SK-N-SH (cell line): Measurements from ENCODE around the gene C9orf50. TPM values are rescaled to one million over a fixed set of nuclear protein-coding genes. Genes with fewer than 3 reads are reported as not detected.

Experiments
- CTCF ChIA-PET: fragments of 300-600, 350-600 bp; formaldehyde crosslinking; extraction: SDS; loops from one replicate; lab custom pipeline; 2021; lab: Yijun Ruan, JAX
- POLR2A ChIA-PET: fragments of 350-600 bp; sonication (Branson Sonifier 250); formaldehyde crosslinking; extraction: SDS; loops from one replicate; lab custom pipeline; 2020; ENCODE audit warnings: antibody characterized with exemption, inconsistent platforms; lab: Yijun Ruan, JAX
- DNase-seq: peaks from one replicate; pipeline ENCODE4 v3.0.0; 2012
- H2AFZ ChIP-seq: fragments of 200-600 bp; sonication (generic); 2 replicates; pipeline ENCODE4 v1.8.1; 2016; ENCODE audit warnings: antibody characterized with exemption, mild to moderate bottlenecking, low read depth
- H3F3A ChIP-seq: fragments of 200-600 bp; sonication (generic); replicated peaks from 2 replicates; pipeline ENCODE3; 2016; ENCODE audit warnings: antibody characterized with exemption, mild to moderate bottlenecking; ENCODE audit not compliant: insufficient read depth
- H3K27ac ChIP-seq, 2 experiments: fragments of 200-500 bp in 1 of 2; fragments of 200-600 bp in 1 of 2; sonication (Bioruptor generic) in 1 of 2; sonication (generic), shearing (Covaris generic) in 1 of 2; 2 replicates each; pipeline versions ENCODE4 v1.5.1 to v1.6.1; 2014 to 2016; ENCODE audit warnings: low read depth in 2 of 2, inconsistent platforms in 1 of 2, low read length in 1 of 2, mild to moderate bottlenecking in 1 of 2, mixed read lengths in 1 of 2
- H3K27me3 ChIP-seq: fragments of 200-600 bp; sonication (generic), shearing (Covaris generic); 2 replicates; pipeline ENCODE4 v1.6.1; 2016; ENCODE audit warnings: mixed run types; ENCODE audit not compliant: insufficient read depth
- H3K36me3 ChIP-seq, 2 experiments: fragments of 200-500 bp in 1 of 2; fragments of 200-600 bp in 1 of 2; sonication (Bioruptor generic) in 1 of 2; sonication (generic) in 1 of 2; replicated peaks in 1 of 2; 2 replicates each; pipeline versions ENCODE3 to v1.5.1; 2014 to 2016; ENCODE audit warnings: low read length in 1 of 2, mild to moderate bottlenecking in 1 of 2; ENCODE audit not compliant: insufficient read depth in 2 of 2, control insufficient read depth in 1 of 2
- H3K4me1 ChIP-seq, 2 experiments: fragments of 200-500 bp in 1 of 2; fragments of 200-600 bp in 1 of 2; sonication (Bioruptor generic) in 1 of 2; sonication (generic), shearing (Covaris generic) in 1 of 2; 2 replicates each; pipeline versions ENCODE4 v1.5.1 to v1.6.1; 2014 to 2016; ENCODE audit warnings: low read depth in 1 of 2, low read length in 1 of 2, mixed run types in 1 of 2; ENCODE audit not compliant: insufficient read depth in 2 of 2, control insufficient read depth in 1 of 2
- H3K4me2 ChIP-seq: fragments of 200-600 bp; sonication (generic), shearing (Covaris generic); 2 replicates; pipeline ENCODE4 v1.6.1; 2017; ENCODE audit warnings: mixed run types
- H3K4me3 ChIP-seq, 2 experiments: fragments of 200-500 bp in 1 of 2; fragments of 200-600 bp in 1 of 2; sonication (Bioruptor generic) in 1 of 2; sonication (generic), shearing (Covaris generic) in 1 of 2; 2 replicates each; pipeline versions ENCODE4 v1.5.1 to v1.8.1; 2014 to 2016; ENCODE audit warnings: low read depth in 2 of 2, inconsistent platforms in 1 of 2, low read length in 1 of 2, mild to moderate bottlenecking in 1 of 2, mixed read lengths in 1 of 2, moderate library complexity in 1 of 2
- H3K79me2 ChIP-seq: fragments of 200-600 bp; sonication (generic); 2 replicates; pipeline ENCODE4 v1.8.1; 2017; ENCODE audit warnings: mild to moderate bottlenecking; ENCODE audit not compliant: insufficient read depth
- H3K9ac ChIP-seq: fragments of 200-600 bp; sonication (generic); 2 replicates; pipeline ENCODE4 v1.6.1; 2017; ENCODE audit warnings: mixed run types
- H3K9me2 ChIP-seq: fragments of 200-600 bp; sonication (generic); 2 replicates; pipeline ENCODE4 v1.6.1; 2017; ENCODE audit warnings: mixed run types
- H3K9me3 ChIP-seq: fragments of 200-600 bp; sonication (generic); 2 replicates; pipeline ENCODE4 v1.6.1; 2017; ENCODE audit warnings: mixed run types, mild to moderate bottlenecking, moderate library complexity
- H4K20me1 ChIP-seq: fragments of 200-600 bp; sonication (generic); 2 replicates; pipeline ENCODE4 v1.6.1; 2017; ENCODE audit warnings: mild to moderate bottlenecking, mixed run types; ENCODE audit not compliant: insufficient read depth
- ELF1 ChIP-seq: IDR thresholded peaks from 2 replicates; pipeline ENCODE4 v1.4.0; 2012
- FOXM1 ChIP-seq: IDR thresholded peaks from 2 replicates; pipeline ENCODE4 v1.4.0; 2012; ENCODE audit warnings: low read depth, mild to moderate bottlenecking
- GATA2 ChIP-seq: sonication (generic); formaldehyde crosslinking; IDR thresholded peaks from 2 replicates; pipeline ENCODE4 v1.5.0; 2020; ENCODE audit warnings: mild to moderate bottlenecking, missing genetic modification reagents
- JUND ChIP-seq: IDR thresholded peaks from 2 replicates; pipeline ENCODE4 v1.4.0; 2012
- MEF2A ChIP-seq: IDR thresholded peaks from 2 replicates; pipeline ENCODE4 v1.4.0; 2012; ENCODE audit warnings: low read depth, borderline replicate concordance
- PBX3 ChIP-seq: IDR thresholded peaks from 2 replicates; pipeline ENCODE4; 2012
- RAD21 ChIP-seq: IDR thresholded peaks from 2 replicates; pipeline ENCODE4 v1.6.1; 2012; ENCODE audit warnings: mild to moderate bottlenecking, low read length
- REST ChIP-seq: IDR thresholded peaks from 2 replicates; pipeline ENCODE4 v1.6.1; 2012; ENCODE audit warnings: mild to moderate bottlenecking, low read depth, low read length, moderate library complexity
- TCF12 ChIP-seq: IDR thresholded peaks from 2 replicates; pipeline ENCODE4 v1.4.0; 2012
- USF1 ChIP-seq: IDR thresholded peaks from 2 replicates; pipeline ENCODE4 v1.4.0; 2012; ENCODE audit warnings: low read depth, borderline replicate concordance
- ZBTB33 ChIP-seq: IDR thresholded peaks from 2 replicates; pipeline ENCODE4 v1.4.0; 2012; ENCODE audit warnings: low read depth, borderline replicate concordance
- WGBS: methylation state at CpG from one replicate; pipeline ENCODE4 v1.1.6; 2017; ENCODE audit warnings: low lambda C conversion rate; 5-methylcytosine and 5-hydroxymethylcytosine counted together
- polyA plus RNA-seq, 3 experiments: library from polyadenylated mRNA; depleted of rRNA; stranded (reverse); fragments of >200 nt; gene quantifications; 2 replicates each; pipeline ENCODE4 v1.2.3, GENCODE V29; 2012

C9orf50 gene
- polyA plus RNA-seq, 1 of the 3 experiments (the other 2 are of a cell fraction): 0.30 TPM

- no peak for TF ChIP-seq PBX3
- no peak for TF ChIP-seq JUND
- TF ChIP-seq USF1: no peak
- no peak for TF ChIP-seq GATA2
- TF ChIP-seq ELF1: no peak
- TF ChIP-seq REST: no peak
Measured at GRCh38 chr9:129587487-129588262, 33.2 kb downstream of the C9orf50 start (continued).

GRCh38 chr9:129586685-129587084 is 34.2 kb downstream of the C9orf50 start:
- no peaks in the 10 kb centered on the region for H3K9me3 ChIP-seq
- no peaks in the 10 kb centered on the region for H3F3A ChIP-seq
- WGBS: 76% methylated on average over 4 of the region's 8 CpGs
- no peaks in the 10 kb centered on the region for H3K27me3 ChIP-seq
- H4K20me1 ChIP-seq: no peaks in the 10 kb centered on the region
- no peak overlapping the region for H2AFZ ChIP-seq
- no peak overlapping the region for H3K9ac ChIP-seq
- TF ChIP-seq FOXM1 (no peak), RAD21 (no peak), ZBTB33 (no peak), TCF12 (no peak), MEF2A (no peak)
- peaks cover 0 to 10% of the 10 kb centered on the region in 2 experiments; a peak in 1 of 4 replicates for H3K4me1 ChIP-seq
- no peaks in the 10 kb centered on the region for H3K9me2 ChIP-seq
- no peak overlapping the region for H3K27ac ChIP-seq
- H3K79me2 ChIP-seq: no peaks in the 10 kb centered on the region
- no peak overlapping the region for H3K4me2 ChIP-seq
- CTCF ChIA-PET: interaction anchor here (0.6 to 1.8 kb wide), 7 partner anchors 9 to 455 kb away, joined by 3 to 7 read pairs (median 3); no protein-coding TSS in a partner anchor
- no peaks in the 10 kb centered on the region for H3K36me3 ChIP-seq
- peak; percentile 44 for DNase-seq
- POLR2A ChIA-PET: interaction anchor here (0.7 to 2.0 kb wide), 3 partner anchors 9 to 90 kb away, joined by 3 to 5 read pairs (median 3); no protein-coding TSS in a partner anchor
- H3K4me3 ChIP-seq: no peak overlapping the region
